KMS-11 (cell line): ENCODE measurements around the gene HS6ST2.

ENCODE experiments used
- H2AFZ ChIP-seq: fragments of 200-600 bp; sonication (generic); 2 replicates; pipeline ENCODE4 v1.6.1; 2016; ENCODE audit warnings: antibody characterized with exemption, mixed run types, low read depth
- H3K27ac ChIP-seq: fragments of 200-600 bp; sonication (generic); 2 replicates; pipeline ENCODE4 v1.6.1; 2016; ENCODE audit warnings: mild to moderate bottlenecking, mixed run types
- H3K27me3 ChIP-seq: fragments of 200-600 bp; sonication (generic); 2 replicates; pipeline ENCODE4 v1.6.1; 2017; ENCODE audit warnings: mild to moderate bottlenecking, low read depth, mixed run types, moderate library complexity; ENCODE audit not compliant: insufficient read depth
- H3K36me3 ChIP-seq: fragments of 200-600 bp; sonication (generic); 2 replicates; pipeline ENCODE4 v1.6.1; 2017; ENCODE audit warnings: mild to moderate bottlenecking, mixed run types; ENCODE audit not compliant: insufficient read depth
- H3K4me1 ChIP-seq: fragments of 200-600 bp; sonication (generic); 2 replicates; pipeline ENCODE4 v1.6.1; 2016; ENCODE audit warnings: mild to moderate bottlenecking, low read depth, mixed run types; ENCODE audit not compliant: poor library complexity, severe bottlenecking
- H3K4me2 ChIP-seq: fragments of 200-600 bp; sonication (generic); 2 replicates; pipeline ENCODE4 v1.7.0; 2016; ENCODE audit warnings: mild to moderate bottlenecking, mixed run types
- H3K4me3 ChIP-seq: fragments of 200-600 bp; sonication (generic); IDR thresholded peaks from 2 replicates; pipeline ENCODE4 v1.6.1; 2017; ENCODE audit warnings: low read depth, low read length, mixed read lengths; ENCODE audit not compliant: insufficient read depth
- H3K79me2 ChIP-seq: fragments of 200-600 bp; sonication (generic); 2 replicates; pipeline ENCODE4 v1.6.1; 2016; ENCODE audit warnings: low read depth, mixed run types; ENCODE audit not compliant: insufficient read depth
- H3K9ac ChIP-seq: fragments of 200-600 bp; sonication (generic); 2 replicates; pipeline ENCODE4 v1.6.1; 2016; ENCODE audit warnings: mild to moderate bottlenecking, mixed run types
- H4K20me1 ChIP-seq: fragments of 200-600 bp; sonication (generic); 2 replicates; pipeline ENCODE4 v1.6.1; 2016; ENCODE audit warnings: mild to moderate bottlenecking, mixed run types; ENCODE audit not compliant: insufficient read depth
- CTCF ChIP-seq: fragments of 200-600 bp; sonication (generic); conservative IDR thresholded peaks from 2 replicates; pipeline ENCODE4 v1.6.1; 2017; ENCODE audit warnings: low read depth, mild to moderate bottlenecking, antibody characterized with exemption, low read length, moderate library complexity, mixed read lengths

Gene HS6ST2

GRCh38 chrX:132610536-132610935, 347.9 kb downstream of the HS6ST2 start:
- no peaks in the 10 kb centered on the region for H3K4me1 ChIP-seq
- H3K79me2 ChIP-seq, result no peaks in the 10 kb centered on the region
- H3K4me2 ChIP-seq, result no peak overlapping the region
- no peak overlapping the region for H3K27ac ChIP-seq
- no peaks in the 10 kb centered on the region for H3K27me3 ChIP-seq
- H2AFZ ChIP-seq, result no peak overlapping the region
- H3K9ac ChIP-seq, result no peak overlapping the region
- no peak for TF ChIP-seq CTCF
- H4K20me1 ChIP-seq, result no peaks in the 10 kb centered on the region
- no peak overlapping the region for H3K4me3 ChIP-seq
- H3K36me3 ChIP-seq, result no peaks in the 10 kb centered on the region

GRCh38 chrX:132609362-132609848, 349.0 kb downstream of the HS6ST2 start:
- no peak overlapping the region for H3K27ac ChIP-seq
- no peaks in the 10 kb centered on the region for H3K36me3 ChIP-seq
- H3K4me2 ChIP-seq, result no peak overlapping the region
- H2AFZ ChIP-seq, result no peak overlapping the region
- no peaks in the 10 kb centered on the region for H3K4me1 ChIP-seq
- H4K20me1 ChIP-seq, result no peaks in the 10 kb centered on the region
- H3K79me2 ChIP-seq, result no peaks in the 10 kb centered on the region
- no peak for TF ChIP-seq CTCF
- H3K27me3 ChIP-seq, result no peaks in the 10 kb centered on the region
- H3K9ac ChIP-seq, result no peak overlapping the region
- no peak overlapping the region for H3K4me3 ChIP-seq

GRCh38 chrX:132603700-132604286, 354.6 kb downstream of the HS6ST2 start:
- TF ChIP-seq CTCF, result no peak
- H2AFZ ChIP-seq, result no peak overlapping the region
- no peaks in the 10 kb centered on the region for H3K4me1 ChIP-seq
- no peak overlapping the region for H3K27ac ChIP-seq
- H3K4me3 ChIP-seq, result no peak overlapping the region
- no peaks in the 10 kb centered on the region for H4K20me1 ChIP-seq
- no peaks in the 10 kb centered on the region for H3K79me2 ChIP-seq
- no peak overlapping the region for H3K9ac ChIP-seq
- H3K36me3 ChIP-seq, result no peaks in the 10 kb centered on the region
- no peak overlapping the region for H3K4me2 ChIP-seq
- H3K27me3 ChIP-seq, result no peaks in the 10 kb centered on the region

- Histone ChIP-seq H2AFZ (no peak overlapping the region), H3K4me2 (no peak overlapping the region), H3K9ac (no peak overlapping the region), H3K79me2 (no peaks in the 10 kb centered on the region), H3K4me1 (no peaks in the 10 kb centered on the region), H3K4me3 (no peak overlapping the region), H3K27me3 (no peaks in the 10 kb centered on the region), H4K20me1 (no peaks in the 10 kb centered on the region), H3K27ac (no peak overlapping the region), H3K36me3 (no peaks in the 10 kb centered on the region)
- TF ChIP-seq CTCF, result no peak
These were observed 355.7 kb downstream of the HS6ST2 start for GRCh38 chrX:132602701-132603100.
